Kasumi-1 (cell line): ENCODE measurements around the gene EPB42.
A peak's percentile ranks its signal among the peaks of the same experiment; 100 is the strongest.
"Not testable (repeated sequence)": the region's sequence is repeated elsewhere in the genome, so short reads cannot be mapped to it uniquely, and the experiment has no call there.

ENCODE experiments used
- DNase-seq, 2 experiments: peaks; one replicate each; lab custom pipeline; 2025; lab: John Stamatoyannopoulos, UW

Gene EPB42

GRCh38 chr15:43212299-43212698 is 8.5 kb downstream of the EPB42 start:
- no peak for DNase-seq

DNA sequence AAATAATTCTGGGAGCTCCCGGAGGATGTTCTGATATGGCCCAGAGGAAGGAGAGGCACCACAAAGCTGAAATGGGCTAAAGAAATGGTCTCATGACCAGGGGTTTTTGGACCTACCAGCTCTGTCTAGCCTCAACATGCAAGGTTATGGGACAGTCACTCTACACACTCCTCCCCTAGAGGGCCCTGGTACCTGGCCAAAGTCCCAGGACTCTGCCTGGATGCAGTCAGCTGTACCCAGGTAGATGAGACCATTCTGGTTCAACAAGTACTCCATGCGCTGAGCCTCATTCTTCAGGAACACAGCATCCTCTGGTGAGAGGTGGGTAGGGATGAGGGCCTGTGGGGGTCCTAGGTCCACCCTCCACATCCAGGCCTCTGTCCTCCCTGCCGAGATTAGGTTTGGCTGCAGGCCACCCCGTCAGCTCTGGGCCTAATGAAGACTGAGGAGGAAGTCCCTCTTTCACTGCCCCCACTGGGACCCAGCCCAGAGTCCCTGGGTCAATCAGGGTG is 9.5 kb downstream of the EPB42 start:
- DNase-seq = no peak

GRCh38 chr15:43210807-43211206 is 10.0 kb downstream of the EPB42 start:
- DNase-seq = no peak

GRCh38 chr15:43210172-43210745 is 10.6 kb downstream of the EPB42 start:
- no peak for DNase-seq

- no peak for DNase-seq
These were observed 11.6 kb downstream of the EPB42 start for GRCh38 chr15:43209059-43209824.

GRCh38 chr15:43208052-43209002 is 12.5 kb downstream of the EPB42 start:
- DNase-seq = no peak

DNA sequence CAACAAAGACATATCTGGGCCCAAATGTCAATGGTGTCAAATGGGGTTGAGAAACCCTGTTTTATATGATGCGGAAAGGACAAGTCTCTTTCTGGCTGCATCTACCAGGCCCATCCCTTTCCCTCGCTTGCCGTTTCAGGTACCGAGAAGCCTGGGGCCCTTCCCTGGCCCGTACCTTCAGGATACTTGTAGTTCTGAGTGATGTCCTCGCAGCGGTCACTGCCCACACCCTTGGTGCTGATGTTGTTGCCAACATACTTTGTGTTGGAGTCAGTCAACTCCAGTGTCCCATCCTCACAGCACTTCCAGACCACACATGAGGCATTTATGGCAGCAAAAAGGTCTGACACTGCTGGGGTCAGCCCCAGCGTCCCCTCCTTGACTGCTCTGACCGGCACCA is 13.8 kb downstream of the EPB42 start:
- no peak for DNase-seq

DNA sequence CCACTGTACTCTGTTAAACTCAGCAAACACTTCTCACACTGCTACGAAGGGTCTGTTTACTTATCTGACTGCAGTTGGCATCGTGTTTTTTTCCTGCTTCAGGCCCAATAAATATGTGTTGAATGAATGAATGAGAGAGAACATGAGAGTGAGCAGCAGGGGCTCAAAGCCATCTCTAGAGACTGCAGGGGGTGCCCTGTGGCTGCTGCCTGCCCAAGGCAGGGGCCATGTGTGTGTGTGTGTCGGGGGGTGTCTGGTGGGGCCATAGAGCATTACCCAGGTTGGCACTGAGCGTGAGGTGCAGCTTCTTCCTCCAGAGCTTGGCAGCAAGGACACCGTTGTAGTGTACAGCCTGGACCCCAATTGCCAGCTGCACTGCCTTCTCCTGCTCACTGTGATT is 14.8 kb downstream of the EPB42 start:
- DNase-seq = no peak

- peak; percentile 17 to 35 for DNase-seq
These were observed 16.6 kb downstream of the EPB42 start for GRCh38 chr15:43204016-43204901.

DNA sequence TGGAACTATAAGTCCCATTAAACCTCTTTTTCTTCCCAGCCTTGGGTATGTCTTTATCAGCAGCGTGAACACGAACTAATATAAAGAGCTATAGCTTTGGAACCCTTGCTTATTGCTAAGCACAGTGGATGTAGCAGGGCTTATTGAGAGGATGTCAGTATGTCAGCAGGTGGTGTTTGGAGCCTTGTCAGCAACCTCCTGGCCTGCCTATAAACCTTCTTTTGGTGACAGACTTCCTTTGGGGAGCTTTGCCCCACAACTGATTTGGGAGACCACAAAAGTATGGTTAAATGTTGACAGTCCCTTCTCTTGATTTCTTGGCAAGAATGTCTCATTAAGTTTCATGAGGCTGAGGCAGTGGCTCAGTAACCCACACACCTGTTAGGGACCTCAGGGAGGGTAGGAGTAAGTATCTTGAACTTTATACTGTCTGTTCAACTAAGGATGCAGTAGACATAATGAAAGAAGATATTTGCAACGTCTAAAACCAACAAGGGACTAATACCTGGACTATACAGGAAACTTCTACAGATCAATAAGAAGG is 20.8 kb downstream of the EPB42 start:
- DNase-seq = no peak

DNA sequence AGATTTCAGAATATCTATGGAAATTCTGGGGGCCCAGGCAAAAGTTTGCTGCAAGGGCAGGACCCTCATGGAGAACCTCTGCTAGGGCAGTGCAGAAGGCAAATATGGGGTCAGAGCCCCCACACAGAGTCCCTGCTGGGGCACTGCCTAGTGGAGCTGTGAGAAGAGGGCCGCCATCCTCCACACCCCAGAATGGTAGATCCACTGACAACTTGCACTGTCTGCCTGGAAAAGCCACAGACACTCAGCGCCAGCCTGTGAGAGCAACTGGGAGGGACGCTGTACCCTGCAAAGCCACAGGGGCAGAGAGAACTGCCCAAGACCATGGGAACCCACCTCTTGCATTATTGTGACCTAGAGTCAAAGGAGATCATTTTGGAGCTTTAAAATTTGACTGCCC is 21.8 kb downstream of the EPB42 start:
- no peak for DNase-seq

- not testable (repeated sequence) for DNase-seq
These were observed 22.3 kb downstream of the EPB42 start for GRCh38 chr15:43198556-43198955.

- DNase-seq = not testable (repeated sequence)
These were observed 23.0 kb downstream of the EPB42 start for GRCh38 chr15:43197773-43198172.

DNA sequence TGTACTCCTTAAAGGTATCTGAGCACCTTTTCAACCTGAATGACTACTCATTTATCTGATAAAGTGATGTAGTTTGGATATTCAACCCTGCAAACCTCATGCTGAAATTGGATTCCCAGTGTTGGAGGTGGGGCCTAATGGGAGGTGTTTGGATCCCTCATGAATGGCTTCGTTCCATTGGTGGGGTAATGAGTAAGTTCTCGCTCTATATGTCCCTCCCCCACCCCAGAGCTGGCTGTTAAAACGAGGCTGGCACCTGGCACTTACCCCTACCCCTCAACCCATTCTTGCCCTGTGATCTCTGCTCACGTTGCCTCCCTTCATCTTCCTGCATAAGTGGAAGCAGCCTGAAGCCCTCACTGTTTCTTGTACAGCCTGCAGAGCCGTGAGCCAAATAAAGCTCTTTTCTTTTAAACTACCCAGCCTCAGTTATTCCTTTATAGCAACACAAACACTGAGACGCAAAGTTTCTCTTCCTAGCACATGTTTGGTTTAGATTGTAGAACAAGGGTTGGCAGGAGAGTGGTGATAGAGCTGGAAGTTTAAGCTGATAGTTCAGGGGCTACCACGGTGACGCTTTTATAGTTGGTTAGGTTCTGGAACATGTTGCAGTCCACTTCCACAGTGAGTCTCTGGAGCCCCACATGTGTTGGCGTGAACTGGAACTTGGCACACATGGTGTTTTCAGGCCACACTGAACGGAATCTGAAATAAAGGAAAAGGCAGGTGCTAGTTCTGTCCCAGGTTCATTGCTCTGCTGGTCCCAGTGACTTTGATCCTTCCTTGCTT is 23.9 kb downstream of the EPB42 start:
- no peak for DNase-seq

DNA sequence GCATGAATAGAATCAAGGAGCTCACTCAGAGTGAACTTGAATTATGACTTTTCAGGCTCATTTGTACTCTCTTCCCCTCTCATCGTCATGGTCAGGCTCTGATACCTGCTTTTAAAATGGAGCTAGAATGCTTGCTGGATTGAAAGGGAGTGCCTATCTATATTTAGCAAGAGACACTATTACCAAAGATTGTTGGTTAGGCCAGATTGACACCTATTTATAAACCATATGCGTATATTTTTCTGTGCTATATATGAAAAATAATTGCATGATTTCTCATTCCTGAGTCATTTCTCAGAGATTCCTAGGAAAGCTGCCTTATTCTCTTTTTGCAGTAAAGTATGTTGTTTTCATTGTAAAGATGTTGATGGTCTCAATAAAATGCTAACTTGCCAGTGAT is 26.0 kb downstream of the EPB42 start:
- DNase-seq = no peak

DNA sequence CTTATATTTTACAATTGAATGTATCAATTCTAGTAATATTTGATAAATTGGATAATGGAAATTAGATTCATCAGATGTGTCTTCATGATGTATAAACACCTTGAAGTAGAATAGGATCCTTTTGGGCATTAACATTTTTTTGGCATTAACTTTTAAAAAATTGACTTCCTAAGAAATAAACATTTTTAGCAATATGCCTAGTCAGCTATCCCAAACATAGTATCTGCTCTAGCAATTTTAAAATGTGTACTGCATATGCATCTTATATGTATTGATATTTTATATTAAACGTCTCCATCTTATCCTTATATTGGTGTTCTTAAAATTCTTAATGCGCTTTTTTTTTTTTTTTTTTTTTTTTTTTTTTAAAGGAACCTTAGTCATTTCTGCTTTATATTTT is 27.1 kb downstream of the EPB42 start:
- no peak for DNase-seq

GRCh38 chr15:43190178-43190577 is 30.6 kb downstream of the EPB42 start:
- no peak for DNase-seq

- no peak for DNase-seq
These were observed 31.5 kb downstream of the EPB42 start for GRCh38 chr15:43189296-43189695.

- DNase-seq = peak; percentile 31 to 70
These were observed 33.2 kb downstream of the EPB42 start for GRCh38 chr15:43187544-43188155.

DNA sequence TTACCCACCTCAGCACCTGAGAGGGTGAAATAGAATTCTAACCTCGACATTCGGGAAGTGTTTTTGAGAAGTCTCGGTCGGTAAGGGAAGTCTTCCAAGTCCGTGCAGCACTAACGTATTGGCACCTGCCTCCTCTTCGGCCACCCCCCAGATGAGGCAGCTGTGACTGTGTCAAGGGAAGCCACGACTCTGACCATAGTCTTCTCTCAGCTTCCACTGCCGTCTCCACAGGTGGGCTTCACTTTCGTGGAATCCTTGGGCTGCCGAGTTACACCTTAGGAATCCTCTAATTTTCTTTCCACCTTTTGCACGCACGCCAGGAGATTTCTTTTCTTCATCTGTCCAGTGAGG is 34.8 kb downstream of the EPB42 start:
- no peak for DNase-seq
